HepG2 (cell line): ENCODE measurements around the gene SLAIN2. TPM values are rescaled to one million over a fixed set of nuclear protein-coding genes. Genes with fewer than 3 reads are reported as not detected.

Experiments used
- FLYWCH1 ChIP-seq: sonication (generic); formaldehyde crosslinking; IDR thresholded peaks from 2 replicates; pipeline ENCODE4 v1.8.1; 2023; ENCODE audit warnings: mild to moderate bottlenecking, missing genetic modification reagents
- HNF4G ChIP-seq, 2 experiments: sonication (generic) in 1 of 2; formaldehyde crosslinking in 1 of 2; IDR thresholded peaks; 2 replicates each; pipeline versions ENCODE4 v1.4.0 to v1.6.1; 2011 to 2020; ENCODE audit warnings: borderline replicate concordance in 2 of 2, low read depth in 2 of 2, mild to moderate bottlenecking in 2 of 2, low read length in 1 of 2, missing genetic modification reagents in 1 of 2, moderate library complexity in 1 of 2
- NFYB ChIP-seq: sonication (generic); formaldehyde crosslinking; IDR thresholded peaks from 2 replicates; pipeline ENCODE4 v1.4.0; 2020; ENCODE audit warnings: missing genetic modification reagents
- REL ChIP-seq: sonication (generic); formaldehyde crosslinking; conservative IDR thresholded peaks from 2 replicates; pipeline ENCODE4 v1.8.0; 2022; ENCODE audit warnings: mild to moderate bottlenecking, missing genetic modification reagents, moderate library complexity
- REPIN1 ChIP-seq: sonication (generic); formaldehyde crosslinking; IDR thresholded peaks from 2 replicates; pipeline ENCODE4 v1.8.0; 2022; ENCODE audit warnings: missing genetic modification reagents, low read depth, mild to moderate bottlenecking, borderline replicate concordance
- SYNCRIP ChIP-seq: fragments of 200-400 bp; formaldehyde crosslinking; IDR thresholded peaks from 2 replicates; pipeline ENCODE4 v1.6.1; 2018; ENCODE audit warnings: mild to moderate bottlenecking, low read depth, low read length; ENCODE audit not compliant: insufficient read depth
- ZBTB10 ChIP-seq: sonication (generic); formaldehyde crosslinking; IDR thresholded peaks from 2 replicates; pipeline ENCODE4 v1.4.0; 2020; ENCODE audit warnings: missing genetic modification reagents, borderline replicate concordance
- ZNF224 ChIP-seq: sonication (generic); formaldehyde crosslinking; IDR thresholded peaks from 2 replicates; pipeline ENCODE4 v1.5.0; 2020; ENCODE audit warnings: mild to moderate bottlenecking, missing genetic modification reagents
- ZNF687 ChIP-seq: sonication (generic); formaldehyde crosslinking; IDR thresholded peaks from 2 replicates; pipeline ENCODE4 v1.5.1; 2020; ENCODE audit warnings: mild to moderate bottlenecking, missing genetic modification reagents, moderate library complexity
- ZNF713 ChIP-seq: sonication (generic); formaldehyde crosslinking; IDR thresholded peaks from 2 replicates; pipeline ENCODE4 v1.4.0; 2020; ENCODE audit warnings: mild to moderate bottlenecking, missing genetic modification reagents
- ZNF746 ChIP-seq: sonication (generic); formaldehyde crosslinking; IDR thresholded peaks from 2 replicates; pipeline ENCODE4 v1.8.0; 2022; ENCODE audit warnings: mild to moderate bottlenecking, missing genetic modification reagents
- polyA plus RNA-seq, 8 experiments: library from polyadenylated mRNA; depleted of rRNA in 3 of 8; stranded (reverse) in 7 of 8; unstranded in 1 of 8; fragments of >200 nt; fragmentation: Illumina TruSeq in 4 of 8; extraction: Trizol in 4 of 8; gene quantifications; 2 replicates each; pipeline versions ENCODE4 v1.2.1 to v1.2.3, GENCODE V29; 2011 to 2016; ENCODE audit warnings: low read depth in 4 of 8, missing spikeins in 1 of 8, mixed read lengths in 1 of 8; ENCODE audit not compliant: insufficient read depth in 1 of 8
- total RNA-seq, 5 experiments: library from RNA; depleted of rRNA; stranded (reverse); fragments of >200 nt; fragmentation: Illumina TruSeq; extraction: Trizol; gene quantifications; 2 replicates each; pipeline ENCODE4 v1.2.3, GENCODE V29; 2016; ENCODE audit warnings: low read depth in 1 of 5
- TF ChIP-seq, protein P1 (sequence below): sonication (generic); formaldehyde crosslinking; IDR thresholded peaks from 2 replicates; pipeline ENCODE4 v1.4.0; 2020; ENCODE audit warnings: mild to moderate bottlenecking, missing genetic modification reagents
- TF ChIP-seq, protein P2 (sequence below): sonication (generic); formaldehyde crosslinking; IDR thresholded peaks from 2 replicates; pipeline ENCODE4 v1.4.0; 2020; ENCODE audit warnings: mild to moderate bottlenecking, missing genetic modification reagents, borderline replicate concordance

The SLAIN2 gene
- total and polyA plus RNA-seq, 2 of the 13 experiments (the other 11 are each of a cell fraction or from before 2014, with no cell fraction given), result 20.7 to 22.5 TPM

GRCh38 chr4:48340965-48341775 lies at the start of gene SLAIN2 (continued):
- TF ChIP-seq ZBTB10, result peak; percentile 26; the same call in 1 of the 2 replicates
- TF ChIP-seq ZNF713 (CRISPR knock-in tag), result no peak
- TF ChIP-seq FLYWCH1 (CRISPR knock-in tag), result no peak
- no peak for TF ChIP-seq HNF4G (IDR thresholded peaks at IDR 0.05; ENCODE audit: borderline replicate concordance, low read depth, low read length)
- no peak for TF ChIP-seq HNF4G (CRISPR knock-in tag; IDR thresholded peaks at IDR 0.05; ENCODE audit: borderline replicate concordance, low read depth)
- TF ChIP-seq, protein P1, sequence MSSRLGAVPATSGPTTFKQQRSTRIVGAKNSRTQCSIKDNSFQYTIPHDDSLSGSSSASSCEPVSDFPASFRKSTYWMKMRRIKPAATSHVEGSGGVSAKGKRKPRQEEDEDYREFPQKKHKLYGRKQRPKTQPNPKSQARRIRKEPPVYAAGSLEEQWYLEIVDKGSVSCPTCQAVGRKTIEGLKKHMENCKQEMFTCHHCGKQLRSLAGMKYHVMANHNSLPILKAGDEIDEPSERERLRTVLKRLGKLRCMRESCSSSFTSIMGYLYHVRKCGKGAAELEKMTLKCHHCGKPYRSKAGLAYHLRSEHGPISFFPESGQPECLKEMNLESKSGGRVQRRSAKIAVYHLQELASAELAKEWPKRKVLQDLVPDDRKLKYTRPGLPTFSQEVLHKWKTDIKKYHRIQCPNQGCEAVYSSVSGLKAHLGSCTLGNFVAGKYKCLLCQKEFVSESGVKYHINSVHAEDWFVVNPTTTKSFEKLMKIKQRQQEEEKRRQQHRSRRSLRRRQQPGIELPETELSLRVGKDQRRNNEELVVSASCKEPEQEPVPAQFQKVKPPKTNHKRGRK (CRISPR knock-in tag), result no peak
- TF ChIP-seq ZNF746 (CRISPR knock-in tag), result no peak
- TF ChIP-seq ZNF687 (CRISPR knock-in tag), result peak; percentile 74
- peak; percentile 37; the same call in 1 of the 2 replicates for TF ChIP-seq ZNF224
- TF ChIP-seq NFYB, result peak; percentile 46; the same call in 1 of the 2 replicates
- TF ChIP-seq REL (CRISPR knock-in tag), result peak; percentile 35; the same call in 1 of the 2 replicates
- no peak; the same call in 1 of the 2 replicates for TF ChIP-seq REPIN1 (CRISPR knock-in tag)
- TF ChIP-seq SYNCRIP, result no peak
- TF ChIP-seq, protein P2, sequence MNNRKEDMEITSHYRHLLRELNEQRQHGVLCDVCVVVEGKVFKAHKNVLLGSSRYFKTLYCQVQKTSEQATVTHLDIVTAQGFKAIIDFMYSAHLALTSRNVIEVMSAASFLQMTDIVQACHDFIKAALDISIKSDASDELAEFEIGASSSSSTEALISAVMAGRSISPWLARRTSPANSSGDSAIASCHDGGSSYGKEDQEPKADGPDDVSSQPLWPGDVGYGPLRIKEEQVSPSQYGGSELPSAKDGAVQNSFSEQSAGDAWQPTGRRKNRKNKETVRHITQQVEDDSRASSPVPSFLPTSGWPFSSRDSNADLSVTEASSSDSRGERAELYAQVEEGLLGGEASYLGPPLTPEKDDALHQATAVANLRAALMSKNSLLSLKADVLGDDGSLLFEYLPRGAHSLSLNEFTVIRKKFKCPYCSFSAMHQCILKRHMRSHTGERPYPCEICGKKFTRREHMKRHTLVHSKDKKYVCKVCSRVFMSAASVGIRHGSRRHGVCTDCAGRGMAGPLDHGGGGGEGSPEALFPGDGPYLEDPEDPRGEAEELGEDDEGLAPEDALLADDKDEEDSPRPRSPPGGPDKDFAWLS (CRISPR knock-in tag), result 0 out of 2 replicates have a peak, but pooled peaks have one; percentile 2
